HepG2 (cell line): ENCODE measurements around the gene MBLAC2. TPM values are rescaled to one million over a fixed set of nuclear protein-coding genes. Genes with fewer than 3 reads are reported as not detected.

Experiments
- ATF1 ChIP-seq: IDR thresholded peaks from 2 replicates; pipeline ENCODE4 v1.6.1; 2016; ENCODE audit warnings: mild to moderate bottlenecking, control low read depth
- ATF3 ChIP-seq: sonication (generic); formaldehyde crosslinking; IDR thresholded peaks from 2 replicates; pipeline ENCODE4 v1.4.0; 2020; ENCODE audit warnings: missing genetic modification reagents
- BCL6 ChIP-seq: IDR thresholded peaks from 2 replicates; pipeline ENCODE4 v1.6.1; 2016; ENCODE audit warnings: missing genetic modification reagents, missing compliant biosample characterization
- GABPB1 ChIP-seq: IDR thresholded peaks from 2 replicates; pipeline ENCODE4 v1.6.1; 2016; ENCODE audit warnings: mild to moderate bottlenecking, missing genetic modification reagents, moderate library complexity, missing compliant biosample characterization
- GZF1 ChIP-seq: sonication (generic); formaldehyde crosslinking; IDR thresholded peaks from 2 replicates; pipeline ENCODE4 v1.5.1; 2020; ENCODE audit warnings: mild to moderate bottlenecking, missing genetic modification reagents
- HNF4G ChIP-seq, 2 experiments: sonication (generic) in 1 of 2; formaldehyde crosslinking in 1 of 2; IDR thresholded peaks; 2 replicates each; pipeline versions ENCODE4 v1.4.0 to v1.6.1; 2011 to 2020; ENCODE audit warnings: borderline replicate concordance in 2 of 2, low read depth in 2 of 2, mild to moderate bottlenecking in 2 of 2, low read length in 1 of 2, missing genetic modification reagents in 1 of 2, moderate library complexity in 1 of 2
- HNRNPUL1 ChIP-seq: fragments of 200-400 bp; formaldehyde crosslinking; IDR thresholded peaks from 2 replicates; pipeline ENCODE4 v1.6.1; 2017; ENCODE audit warnings: low read depth, mild to moderate bottlenecking, low read length, moderate library complexity
- JUND ChIP-seq: sonication (generic); formaldehyde crosslinking; IDR thresholded peaks from 2 replicates; pipeline ENCODE4 v1.8.0; 2022; ENCODE audit warnings: mild to moderate bottlenecking, missing genetic modification reagents
- NFE2 ChIP-seq: sonication (generic); formaldehyde crosslinking; IDR thresholded peaks from 2 replicates; pipeline ENCODE4 v1.4.0; 2020; ENCODE audit warnings: missing genetic modification reagents
- NR2F1 ChIP-seq, 2 experiments: fragments of 450-650 bp in 1 of 2; formaldehyde crosslinking in 1 of 2; IDR thresholded peaks; 2 replicates each; pipeline versions ENCODE4 v1.5.0 to v1.6.1; 2016 to 2020; ENCODE audit warnings: mild to moderate bottlenecking in 1 of 2, missing compliant biosample characterization in 1 of 2, missing genetic modification reagents in 1 of 2, moderate library complexity in 1 of 2
- PPARG ChIP-seq: conservative IDR thresholded peaks from 2 replicates; pipeline ENCODE4 v1.6.1; 2016; ENCODE audit warnings: missing biosample characterization, missing genetic modification reagents
- RBM22 ChIP-seq: fragments of 200-400 bp; formaldehyde crosslinking; optimal IDR thresholded peaks from 2 replicates; pipeline ENCODE3; 2017; ENCODE audit warnings: mild to moderate bottlenecking, low read length, moderate library complexity
- RXRA ChIP-seq: sonication (generic); formaldehyde crosslinking; IDR thresholded peaks from 2 replicates; pipeline ENCODE4 v1.5.1; 2020; ENCODE audit warnings: missing genetic modification reagents
- SNAPC4 ChIP-seq: sonication (generic); formaldehyde crosslinking; IDR thresholded peaks from 2 replicates; pipeline ENCODE4 v1.4.0; 2020; ENCODE audit warnings: mild to moderate bottlenecking, missing genetic modification reagents
- SUZ12 ChIP-seq: fragments of 150-350 bp; IDR thresholded peaks from 2 replicates; pipeline ENCODE4 v1.6.1; 2014; ENCODE audit warnings: low read depth, low read length
- ZBTB7A ChIP-seq: sonication (generic); formaldehyde crosslinking; IDR thresholded peaks from 2 replicates; pipeline ENCODE4 v1.8.0; 2022; ENCODE audit warnings: mild to moderate bottlenecking, missing genetic modification reagents
- ZNF614 ChIP-seq: IDR thresholded peaks from 2 replicates; pipeline ENCODE4 v1.6.1; 2018; ENCODE audit warnings: missing biosample characterization, missing genetic modification reagents, inconsistent platforms, borderline replicate concordance
- ZNF703 ChIP-seq: sonication (generic); formaldehyde crosslinking; IDR thresholded peaks from 2 replicates; pipeline ENCODE4 v1.5.1; 2020; ENCODE audit warnings: missing genetic modification reagents, mild to moderate bottlenecking, moderate library complexity, borderline replicate concordance
- polyA plus RNA-seq, 8 experiments: library from polyadenylated mRNA; depleted of rRNA in 3 of 8; stranded (reverse) in 7 of 8; unstranded in 1 of 8; fragments of >200 nt; fragmentation: Illumina TruSeq in 4 of 8; extraction: Trizol in 4 of 8; gene quantifications; 2 replicates each; pipeline versions ENCODE4 v1.2.1 to v1.2.3, GENCODE V29; 2011 to 2016; ENCODE audit warnings: low read depth in 4 of 8, missing spikeins in 1 of 8, mixed read lengths in 1 of 8; ENCODE audit not compliant: insufficient read depth in 1 of 8
- total RNA-seq, 5 experiments: library from RNA; depleted of rRNA; stranded (reverse); fragments of >200 nt; fragmentation: Illumina TruSeq; extraction: Trizol; gene quantifications; 2 replicates each; pipeline ENCODE4 v1.2.3, GENCODE V29; 2016; ENCODE audit warnings: low read depth in 1 of 5
- TF ChIP-seq, protein P1 (sequence below): fragments of 450-650 bp; IDR thresholded peaks from 2 replicates; pipeline ENCODE4 v1.6.1; 2016
- TF ChIP-seq, protein P2 (sequence below): sonication (generic); formaldehyde crosslinking; IDR thresholded peaks from 2 replicates; pipeline ENCODE4 v1.5.0; 2020; ENCODE audit warnings: missing genetic modification reagents
- TF ChIP-seq, protein P3 (sequence below): sonication (generic); formaldehyde crosslinking; IDR thresholded peaks from 2 replicates; pipeline ENCODE4 v1.4.0; 2020; ENCODE audit warnings: mild to moderate bottlenecking, missing genetic modification reagents

MBLAC2 gene
- total and polyA plus RNA-seq, 2 of the 13 experiments (the other 11 are each of a cell fraction or from before 2014, with no cell fraction given) = 2.9 to 4.1 TPM

DNA sequence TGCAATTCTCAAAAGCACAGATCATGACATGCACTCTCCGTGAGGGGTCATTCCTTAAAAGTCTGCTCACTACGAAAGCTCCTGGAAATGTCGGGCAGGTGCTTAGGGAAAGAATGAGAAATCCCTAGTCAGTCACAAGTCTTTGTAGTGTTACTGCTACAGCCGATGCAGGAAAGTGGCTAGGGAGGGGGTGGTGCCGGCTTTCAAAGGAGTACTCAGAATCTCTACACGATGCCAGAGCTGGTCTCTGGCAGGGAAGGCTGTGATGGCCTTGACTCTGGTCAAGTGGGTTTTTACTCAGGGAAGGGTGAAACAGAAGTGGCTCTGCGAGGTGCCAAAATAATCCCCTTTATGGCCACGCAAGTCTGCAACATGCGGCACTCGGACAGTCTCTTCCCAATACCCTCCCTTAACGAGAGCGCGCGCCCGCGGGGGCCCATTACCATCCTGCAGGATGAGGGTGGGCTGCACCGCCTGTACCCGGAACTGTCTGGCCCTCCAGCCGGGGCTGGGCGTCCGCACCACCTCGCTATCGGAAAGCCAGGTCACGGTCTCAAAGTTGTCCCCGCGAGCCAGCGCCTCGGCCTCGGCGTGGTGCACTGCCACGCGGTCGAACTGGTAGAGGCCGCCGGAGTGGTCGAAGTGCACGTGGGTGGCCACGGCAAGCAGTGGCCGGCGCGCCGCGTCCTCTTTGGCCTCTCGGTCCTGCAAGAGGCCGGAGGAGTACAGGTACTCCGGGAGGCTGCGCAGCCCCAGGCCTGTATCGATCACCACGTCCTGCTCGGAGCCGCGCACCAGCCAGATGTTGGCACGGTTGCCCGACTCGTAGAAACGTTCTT is 956 bp downstream of the MBLAC2 start (continued):
- TF ChIP-seq SNAPC4 (CRISPR knock-in tag) (no peak; the same call in 1 of the 2 replicates), NR2F1 (CRISPR knock-in tag; IDR thresholded peaks at IDR 0.05) (no peak), JUND (CRISPR knock-in tag) (no peak; the same call in 1 of the 2 replicates), RXRA (CRISPR knock-in tag) (peak; percentile 29; the same call in 1 of the 2 replicates), HNRNPUL1 (no peak), ZNF614 (CRISPR knock-in tag) (no peak), GABPB1 (CRISPR knock-in tag) (no peak; the same call in 1 of the 2 replicates), RBM22 (no peak), ATF1 (CRISPR knock-in tag) (no peak), ZBTB7A (CRISPR knock-in tag) (no peak; the same call in 1 of the 2 replicates), ZNF703 (CRISPR knock-in tag) (no peak), PPARG (CRISPR knock-in tag) (0 out of 2 replicates have a peak, but pooled peaks have one; percentile 23), NFE2 (CRISPR knock-in tag) (no peak), HNF4G (IDR thresholded peaks at IDR 0.05; ENCODE audit: borderline replicate concordance, low read depth, low read length) (no peak), HNF4G (CRISPR knock-in tag; IDR thresholded peaks at IDR 0.05; ENCODE audit: borderline replicate concordance, low read depth) (no peak), BCL6 (CRISPR knock-in tag) (no peak), GZF1 (no peak; the same call in 1 of the 2 replicates), ATF3 (CRISPR knock-in tag) (peak; percentile 14; the same call in 1 of the 2 replicates), SUZ12 (no peak)
- TF ChIP-seq, protein P1, sequence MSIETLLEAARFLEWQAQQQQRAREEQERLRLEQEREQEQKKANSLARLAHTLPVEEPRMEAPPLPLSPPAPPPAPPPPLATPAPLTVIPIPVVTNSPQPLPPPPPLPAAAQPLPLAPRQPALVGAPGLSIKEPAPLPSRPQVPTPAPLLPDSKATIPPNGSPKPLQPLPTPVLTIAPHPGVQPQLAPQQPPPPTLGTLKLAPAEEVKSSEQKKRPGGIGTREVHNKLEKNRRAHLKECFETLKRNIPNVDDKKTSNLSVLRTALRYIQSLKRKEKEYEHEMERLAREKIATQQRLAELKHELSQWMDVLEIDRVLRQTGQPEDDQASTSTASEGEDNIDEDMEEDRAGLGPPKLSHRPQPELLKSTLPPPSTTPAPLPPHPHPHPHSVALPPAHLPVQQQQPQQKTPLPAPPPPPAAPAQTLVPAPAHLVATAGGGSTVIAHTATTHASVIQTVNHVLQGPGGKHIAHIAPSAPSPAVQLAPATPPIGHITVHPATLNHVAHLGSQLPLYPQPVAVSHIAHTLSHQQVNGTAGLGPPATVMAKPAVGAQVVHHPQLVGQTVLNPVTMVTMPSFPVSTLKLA = peak; percentile 63; the same call in 1 of the 2 replicates
- TF ChIP-seq, protein P2, sequence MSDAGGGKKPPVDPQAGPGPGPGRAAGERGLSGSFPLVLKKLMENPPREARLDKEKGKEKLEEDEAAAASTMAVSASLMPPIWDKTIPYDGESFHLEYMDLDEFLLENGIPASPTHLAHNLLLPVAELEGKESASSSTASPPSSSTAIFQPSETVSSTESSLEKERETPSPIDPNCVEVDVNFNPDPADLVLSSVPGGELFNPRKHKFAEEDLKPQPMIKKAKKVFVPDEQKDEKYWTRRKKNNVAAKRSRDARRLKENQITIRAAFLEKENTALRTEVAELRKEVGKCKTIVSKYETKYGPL (CRISPR knock-in tag) = 0 out of 2 replicates have a peak, but pooled peaks have one; percentile 73
- TF ChIP-seq, protein P3, sequence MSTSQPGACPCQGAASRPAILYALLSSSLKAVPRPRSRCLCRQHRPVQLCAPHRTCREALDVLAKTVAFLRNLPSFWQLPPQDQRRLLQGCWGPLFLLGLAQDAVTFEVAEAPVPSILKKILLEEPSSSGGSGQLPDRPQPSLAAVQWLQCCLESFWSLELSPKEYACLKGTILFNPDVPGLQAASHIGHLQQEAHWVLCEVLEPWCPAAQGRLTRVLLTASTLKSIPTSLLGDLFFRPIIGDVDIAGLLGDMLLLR (CRISPR knock-in tag) = peak; percentile 52
